Esophagus squamous epithelium (tissue), 4 donors: ENCODE data around the gene GMDS.

Experiments used
- CTCF ChIP-seq, 6 experiments: fragments of 450-650 bp in 4 of 6; fragments of 200-600 bp in 2 of 6; sonication (generic) in 2 of 6; IDR thresholded peaks; one replicate each; pipeline ENCODE4 v1.5.1; 2016 to 2019; ENCODE audit warnings: antibody characterized with exemption in 6 of 6, mild to moderate bottlenecking in 4 of 6, moderate library complexity in 4 of 6
- POLR2A ChIP-seq, 4 donors: fragments of 450-650 bp; IDR thresholded peaks; one replicate each; pipeline ENCODE4 v1.6.1; 2017; ENCODE audit warnings: antibody characterized with exemption in 4 of 4, mild to moderate bottlenecking in 4 of 4, moderate library complexity in 3 of 4

GRCh38 chr6:2109796-2110195, 135.6 kb downstream of the GMDS start:
- no peak for TF ChIP-seq CTCF (IDR thresholded peaks at IDR 0.05)
- TF ChIP-seq POLR2A (IDR thresholded peaks at IDR 0.05): no peak
